Activated gamma-delta T cell treated with Interleukin-2 at 50 U/mL for 16 hours (primary cell): ENCODE results near the gene RPS6KC1.
"Not testable (repeated sequence)": the region's sequence is repeated elsewhere in the genome, so short reads cannot be mapped to it uniquely, and the experiment has no call there.

Experiments used
- DNase-seq: peaks from one replicate; pipeline ENCODE4 v3.0.0-alpha.2; 2020

Gene RPS6KC1

GRCh38 chr1:213159376-213159775 lies 108.3 kb downstream of the RPS6KC1 start:
- DNase-seq: no peak

GRCh38 chr1:213160442-213160841 lies 109.4 kb downstream of the RPS6KC1 start:
- not testable (repeated sequence) for DNase-seq

- no peak for DNase-seq
Measured at GRCh38 chr1:213162338-213162737, 111.3 kb downstream of the RPS6KC1 start.

GRCh38 chr1:213162862-213163261 lies 111.8 kb downstream of the RPS6KC1 start:
- no peak for DNase-seq

- no peak for DNase-seq
Measured at GRCh38 chr1:213163278-213163711, 112.3 kb downstream of the RPS6KC1 start.

GRCh38 chr1:213164561-213164960 lies 113.5 kb downstream of the RPS6KC1 start:
- DNase-seq: no peak

GRCh38 chr1:213166852-213167251 lies 115.8 kb downstream of the RPS6KC1 start:
- no peak for DNase-seq

GRCh38 chr1:213171711-213172110 lies 120.7 kb downstream of the RPS6KC1 start:
- no peak for DNase-seq

GRCh38 chr1:213176341-213176740 lies 125.3 kb downstream of the RPS6KC1 start:
- no peak for DNase-seq

GRCh38 chr1:213179784-213180183 lies 128.7 kb downstream of the RPS6KC1 start:
- no peak for DNase-seq

GRCh38 chr1:213180833-213181232 lies 129.8 kb downstream of the RPS6KC1 start:
- no peak for DNase-seq

- no peak for DNase-seq
Measured at GRCh38 chr1:213183036-213183672, 132.1 kb downstream of the RPS6KC1 start.

GRCh38 chr1:213186168-213186567 lies 135.1 kb downstream of the RPS6KC1 start:
- no peak for DNase-seq

- no peak for DNase-seq
Measured at GRCh38 chr1:213192026-213192425, 141.0 kb downstream of the RPS6KC1 start.

- DNase-seq: no peak
Measured at GRCh38 chr1:213194383-213194782, 143.3 kb downstream of the RPS6KC1 start.

- DNase-seq: no peak
Measured at GRCh38 chr1:213194855-213195254, 143.8 kb downstream of the RPS6KC1 start.

GRCh38 chr1:213196328-213197054 lies 145.4 kb downstream of the RPS6KC1 start:
- DNase-seq: not testable (repeated sequence)

- no peak for DNase-seq
Measured at GRCh38 chr1:213200630-213201029, 149.6 kb downstream of the RPS6KC1 start.

- DNase-seq: no peak
Measured at GRCh38 chr1:213201380-213202155, 150.5 kb downstream of the RPS6KC1 start.

GRCh38 chr1:213211201-213211600 lies 160.2 kb downstream of the RPS6KC1 start:
- no peak for DNase-seq

- DNase-seq: not testable (repeated sequence)
Measured at GRCh38 chr1:213219076-213219475, 168.0 kb downstream of the RPS6KC1 start.

GRCh38 chr1:213221209-213221608 lies 170.2 kb downstream of the RPS6KC1 start:
- no peak for DNase-seq

GRCh38 chr1:213227458-213227857 lies 176.4 kb downstream of the RPS6KC1 start:
- no peak for DNase-seq

- no peak for DNase-seq
Measured at GRCh38 chr1:213231795-213232231, 180.8 kb downstream of the RPS6KC1 start.
